DOHH2 (cell line): ENCODE results near the gene NKAPL.

ENCODE experiments used
- EZH2phosphoT487 ChIP-seq: fragments of 200-600 bp; sonication (generic); IDR thresholded peaks from 2 replicates; pipeline ENCODE4 v1.6.1; 2017; ENCODE audit warnings: borderline replicate concordance, mild to moderate bottlenecking, antibody characterized with exemption, low read length, moderate library complexity, mixed read lengths
- TF ChIP-seq, protein P1 (sequence below): fragments of 200-600 bp; sonication (generic); IDR thresholded peaks from one replicate; pipeline ENCODE4 v1.5.1; 2014; ENCODE audit warnings: antibody characterized with exemption, mild to moderate bottlenecking, low read depth, low read length; ENCODE audit not compliant: poor library complexity, severe bottlenecking

DNA sequence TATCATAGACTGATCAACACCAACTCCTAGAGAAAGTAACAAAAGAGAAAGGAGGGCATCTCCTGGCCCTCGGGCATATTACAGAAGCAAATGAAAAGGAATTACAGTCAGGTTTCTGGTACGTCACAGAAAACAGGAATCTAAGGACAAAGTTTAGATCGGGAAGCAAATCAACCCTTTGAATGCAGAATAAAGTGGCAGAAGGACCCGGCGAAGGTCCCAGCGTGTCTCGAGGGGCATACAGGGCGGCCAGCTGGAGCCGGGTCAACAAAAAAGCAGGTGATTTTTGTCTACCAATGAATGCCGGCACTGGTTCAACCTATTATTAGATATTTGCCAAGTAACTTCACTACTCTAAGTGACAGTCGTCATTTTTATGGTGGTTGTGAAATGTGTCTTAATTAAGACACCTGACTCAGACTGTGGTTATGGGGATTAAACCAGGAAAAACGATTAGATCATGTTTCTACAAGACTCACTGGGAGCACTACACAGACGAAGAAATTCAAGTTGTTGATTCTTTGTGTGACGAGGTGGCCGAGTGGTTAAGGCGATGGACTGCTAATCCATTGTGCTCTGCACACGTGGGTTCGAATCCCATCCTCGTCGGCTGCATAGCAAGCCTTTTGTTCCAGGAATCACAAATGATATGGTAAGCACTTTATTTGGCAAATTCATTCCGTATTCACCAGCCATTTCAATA, 46.4 kb upstream of the NKAPL start:
- TF ChIP-seq, protein P1, sequence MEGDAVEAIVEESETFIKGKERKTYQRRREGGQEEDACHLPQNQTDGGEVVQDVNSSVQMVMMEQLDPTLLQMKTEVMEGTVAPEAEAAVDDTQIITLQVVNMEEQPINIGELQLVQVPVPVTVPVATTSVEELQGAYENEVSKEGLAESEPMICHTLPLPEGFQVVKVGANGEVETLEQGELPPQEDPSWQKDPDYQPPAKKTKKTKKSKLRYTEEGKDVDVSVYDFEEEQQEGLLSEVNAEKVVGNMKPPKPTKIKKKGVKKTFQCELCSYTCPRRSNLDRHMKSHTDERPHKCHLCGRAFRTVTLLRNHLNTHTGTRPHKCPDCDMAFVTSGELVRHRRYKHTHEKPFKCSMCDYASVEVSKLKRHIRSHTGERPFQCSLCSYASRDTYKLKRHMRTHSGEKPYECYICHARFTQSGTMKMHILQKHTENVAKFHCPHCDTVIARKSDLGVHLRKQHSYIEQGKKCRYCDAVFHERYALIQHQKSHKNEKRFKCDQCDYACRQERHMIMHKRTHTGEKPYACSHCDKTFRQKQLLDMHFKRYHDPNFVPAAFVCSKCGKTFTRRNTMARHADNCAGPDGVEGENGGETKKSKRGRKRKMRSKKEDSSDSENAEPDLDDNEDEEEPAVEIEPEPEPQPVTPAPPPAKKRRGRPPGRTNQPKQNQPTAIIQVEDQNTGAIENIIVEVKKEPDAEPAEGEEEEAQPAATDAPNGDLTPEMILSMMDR = no peak
- no peak for TF ChIP-seq EZH2phosphoT487
